GM12891 (cell line): ENCODE data around the gene XIAP.

Source experiments
- POLR2A ChIP-seq: IDR thresholded peaks from 2 replicates; pipeline ENCODE4 v1.6.1; 2011; ENCODE audit warnings: low read depth, low read length, control low read depth
- TAF1 ChIP-seq: IDR thresholded peaks from 2 replicates; pipeline ENCODE4 v1.6.1; 2011; ENCODE audit warnings: low read depth, low read length, control low read depth

DNA sequence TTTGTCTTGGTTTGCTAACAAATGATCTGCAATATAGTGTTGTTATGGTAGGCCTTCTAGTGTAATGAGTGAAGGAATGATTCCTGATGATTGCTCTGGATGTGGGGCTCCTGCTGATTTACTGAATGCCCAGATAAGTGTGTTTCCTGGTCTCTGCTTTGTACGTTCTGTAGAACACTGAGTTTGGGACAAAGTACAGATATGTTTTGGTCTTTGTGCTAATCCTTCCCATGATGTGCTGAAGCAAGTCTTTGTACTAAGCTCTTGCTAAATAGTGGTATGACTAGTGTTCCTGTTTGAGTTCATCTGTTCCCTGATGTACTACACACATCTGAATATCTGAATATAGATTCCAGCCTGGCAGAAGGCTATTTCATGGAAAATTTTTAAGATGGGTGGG lies 36.9 kb upstream of the XIAP start:
- TF ChIP-seq TAF1 (no peak), POLR2A (no peak)
